Liver (tissue), 9 donors: ENCODE results near the gene JAK1. TPM values are rescaled to one million over a fixed set of nuclear protein-coding genes. Genes with fewer than 3 reads are reported as not detected.
A peak's percentile ranks its signal among the peaks of the same experiment; 100 is the strongest.

Source experiments
- DNase-seq: peaks from one replicate; pipeline ENCODE4 v3.0.0-alpha.2; 2017; ENCODE audit warnings: low spot score
- H3K27ac ChIP-seq, 2 donors: one replicate each; pipeline ENCODE4 v1.7.0; 2013; ENCODE audit warnings: inconsistent platforms in 2 of 2, low read length in 2 of 2, control low read depth in 1 of 2, low read depth in 1 of 2, mild to moderate bottlenecking in 1 of 2
- H3K27me3 ChIP-seq, 4 donors: one replicate each; pipeline versions ENCODE4 v1.6.1 to v1.7.0; 2013; ENCODE audit warnings: low read length in 3 of 4, inconsistent platforms in 1 of 4, mild to moderate bottlenecking in 1 of 4, moderate library complexity in 1 of 4; ENCODE audit not compliant: control insufficient read depth in 4 of 4, insufficient read depth in 4 of 4
- H3K36me3 ChIP-seq, 4 donors: one replicate each; pipeline versions ENCODE4 v1.6.1 to v1.7.0; 2013; ENCODE audit warnings: low read length in 3 of 4, mild to moderate bottlenecking in 3 of 4, low read depth in 1 of 4, moderate library complexity in 1 of 4; ENCODE audit not compliant: control insufficient read depth in 4 of 4, insufficient read depth in 3 of 4
- H3K4me1 ChIP-seq, 4 donors: one replicate each; pipeline versions ENCODE4 v1.6.1 to v1.7.0; 2013; ENCODE audit warnings: low read length in 3 of 4, mild to moderate bottlenecking in 3 of 4, moderate library complexity in 1 of 4; ENCODE audit not compliant: control insufficient read depth in 4 of 4, insufficient read depth in 4 of 4
- H3K4me3 ChIP-seq, 3 donors: one replicate each; pipeline versions ENCODE4 v1.6.1 to v1.7.0; 2013; ENCODE audit warnings: low read length in 3 of 3, control low read depth in 1 of 3, low read depth in 1 of 3, mild to moderate bottlenecking in 1 of 3
- H3K9ac ChIP-seq, 2 donors: one replicate each; pipeline ENCODE4 v1.7.0; 2013; ENCODE audit warnings: low read length in 2 of 2, mild to moderate bottlenecking in 2 of 2, moderate library complexity in 2 of 2, control low read depth in 1 of 2, low read depth in 1 of 2
- H3K9me3 ChIP-seq, 4 donors: one replicate each; pipeline versions ENCODE4 v1.6.1 to v1.7.0; 2013; ENCODE audit warnings: low read length in 3 of 4; ENCODE audit not compliant: control insufficient read depth in 4 of 4
- EGR1 ChIP-seq, 2 donors: IDR thresholded peaks; 2 replicates each; pipeline ENCODE4 v1.6.1; 2016 to 2018; ENCODE audit warnings: antibody characterized with exemption in 2 of 2, low read depth in 2 of 2
- FOXA1 ChIP-seq: IDR thresholded peaks from 2 replicates; pipeline ENCODE4 v1.6.1; 2016; ENCODE audit warnings: antibody characterized with exemption
- FOXA2 ChIP-seq: IDR thresholded peaks from 2 replicates; pipeline ENCODE4 v1.6.1; 2016; ENCODE audit warnings: antibody characterized with exemption
- GABPA ChIP-seq, 2 donors: IDR thresholded peaks in 1 of 2; conservative IDR thresholded peaks in 1 of 2; 2 replicates each; pipeline ENCODE4 v1.6.1; 2016; ENCODE audit warnings: antibody characterized with exemption in 2 of 2, mild to moderate bottlenecking in 1 of 2, moderate library complexity in 1 of 2
- HNF4A ChIP-seq, 2 donors: conservative IDR thresholded peaks; 2 replicates each; pipeline ENCODE4 v1.6.1; 2016; ENCODE audit warnings: antibody characterized with exemption in 2 of 2, mild to moderate bottlenecking in 2 of 2
- HNF4G ChIP-seq: IDR thresholded peaks from 2 replicates; pipeline ENCODE4 v1.6.1; 2016; ENCODE audit warnings: antibody characterized with exemption
- JUND ChIP-seq, 2 donors: IDR thresholded peaks; 2 replicates each; pipeline ENCODE4 v1.6.1; 2016; ENCODE audit warnings: antibody characterized with exemption in 2 of 2
- NR2F2 ChIP-seq: IDR thresholded peaks from 2 replicates; pipeline ENCODE4 v1.6.1; 2016; ENCODE audit warnings: antibody characterized with exemption
- RAD21 ChIP-seq, 2 donors: IDR thresholded peaks; 2 replicates each; pipeline ENCODE4 v1.6.1; 2016; ENCODE audit warnings: antibody characterized with exemption in 2 of 2, mild to moderate bottlenecking in 2 of 2
- RXRA ChIP-seq, 2 donors: IDR thresholded peaks; 2 replicates each; pipeline ENCODE4 v1.6.1; 2017 to 2018; ENCODE audit warnings: antibody characterized with exemption in 2 of 2, mild to moderate bottlenecking in 1 of 2
- SP1 ChIP-seq: IDR thresholded peaks from 2 replicates; pipeline ENCODE4 v1.6.1; 2018; ENCODE audit warnings: antibody characterized with exemption, mild to moderate bottlenecking
- TAF1 ChIP-seq: conservative IDR thresholded peaks from 2 replicates; pipeline ENCODE4 v1.6.1; 2016; ENCODE audit warnings: antibody characterized with exemption, mild to moderate bottlenecking
- YY1 ChIP-seq: IDR thresholded peaks from 2 replicates; pipeline ENCODE4 v1.6.1; 2016; ENCODE audit warnings: antibody characterized with exemption, mild to moderate bottlenecking
- WGBS: extraction: QIAGEN DNeasy Blood & Tissue Kit; methylation state at CpG from one replicate; pipeline ENCODE4 v1.1.7; 2013; 5-methylcytosine and 5-hydroxymethylcytosine counted together
- polyA plus RNA-seq, 2 donors: library from polyadenylated mRNA; stranded (reverse) in 1 of 2; unstranded in 1 of 2; fragments of 200-250 nt in 1 of 2; fragments of >200 nt in 1 of 2; fragmentation: Nextera tagmentation in 1 of 2; extraction: Ambion mirVana in 1 of 2; gene quantifications; one replicate each; pipeline versions ENCODE4 v1.2.1 to v1.2.3, GENCODE V29; 2013 to 2015
- total RNA-seq, 2 donors: library from RNA; depleted of rRNA; stranded (reverse); fragments of >200 nt; gene quantifications; one replicate each; pipeline ENCODE4 v1.2.3, GENCODE V29; 2014
- TF ChIP-seq, protein P1 (sequence below): IDR thresholded peaks from 2 replicates; pipeline ENCODE4 v1.6.1; 2016; ENCODE audit warnings: antibody characterized with exemption
- TF ChIP-seq, protein P2 (sequence below): fragments of 150-350 bp; IDR thresholded peaks from 2 replicates; pipeline ENCODE4 v1.5.1; 2017; ENCODE audit warnings: improper control_type of control experiment, low read depth, low read length; ENCODE audit not compliant: missing input control
- TF ChIP-seq, protein P3 (sequence below): IDR thresholded peaks from 2 replicates; pipeline ENCODE4 v1.6.1; 2016; ENCODE audit warnings: antibody characterized with exemption
- TF ChIP-seq, protein P4 (sequence below): IDR thresholded peaks from 2 replicates; pipeline ENCODE4 v1.6.1; 2016; ENCODE audit warnings: antibody characterized with exemption, mild to moderate bottlenecking
- TF ChIP-seq, protein P5 (sequence below): IDR thresholded peaks from 2 replicates; pipeline ENCODE4 v1.6.1; 2016; ENCODE audit warnings: antibody characterized with exemption
- donor health status: healthy.
- donor health status: healthy.
- donor health status: healthy.
- donor health status: healthy.
- donor health status: healthy.

The JAK1 gene
- total and polyA plus RNA-seq, 4 donors: 24.1 to 68.6 (median 34.5) TPM

DNA sequence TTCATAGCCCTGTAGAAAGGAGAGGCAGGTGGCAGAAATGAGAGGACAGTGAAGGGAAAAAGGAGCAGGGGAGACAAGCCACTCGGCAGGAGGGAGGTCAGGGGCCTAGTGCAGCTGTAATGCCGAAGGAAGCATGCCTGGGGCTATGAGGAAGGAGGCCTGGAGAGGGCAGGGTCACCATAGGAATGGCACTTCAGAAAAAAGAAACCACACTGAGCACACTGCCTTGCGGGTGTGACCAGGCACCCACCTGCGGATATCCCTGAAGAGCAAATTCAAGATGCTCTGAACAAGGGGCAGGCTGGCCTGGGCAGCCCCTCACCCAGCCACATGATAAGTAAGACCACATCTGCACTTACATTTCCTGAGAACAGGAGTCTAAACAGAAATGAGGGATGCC is 104.7 kb downstream of the JAK1 start:
- H3K9me3 ChIP-seq: no peaks in the 10 kb centered on the region
- no peak overlapping the region for H3K4me3 ChIP-seq
- H3K9ac ChIP-seq: no peak overlapping the region
- WGBS: 71% methylated on average over 4 of the region's 4 CpGs
- H3K4me1 ChIP-seq: peaks cover 0 to 2% (median 0%) of the 10 kb centered on the region in 4 donors
- TF ChIP-seq HNF4G (no peak), FOXA2 (no peak), RAD21 (IDR thresholded peaks at IDR 0.05) (peak; percentile 63 to 74), RXRA (IDR thresholded peaks at IDR 0.05) (no peak), JUND (IDR thresholded peaks at IDR 0.05) (no peak), TAF1 (no peak)
- TF ChIP-seq, protein P1, sequence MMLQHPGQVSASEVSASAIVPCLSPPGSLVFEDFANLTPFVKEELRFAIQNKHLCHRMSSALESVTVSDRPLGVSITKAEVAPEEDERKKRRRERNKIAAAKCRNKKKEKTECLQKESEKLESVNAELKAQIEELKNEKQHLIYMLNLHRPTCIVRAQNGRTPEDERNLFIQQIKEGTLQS: no peak
- TF ChIP-seq, protein P2, sequence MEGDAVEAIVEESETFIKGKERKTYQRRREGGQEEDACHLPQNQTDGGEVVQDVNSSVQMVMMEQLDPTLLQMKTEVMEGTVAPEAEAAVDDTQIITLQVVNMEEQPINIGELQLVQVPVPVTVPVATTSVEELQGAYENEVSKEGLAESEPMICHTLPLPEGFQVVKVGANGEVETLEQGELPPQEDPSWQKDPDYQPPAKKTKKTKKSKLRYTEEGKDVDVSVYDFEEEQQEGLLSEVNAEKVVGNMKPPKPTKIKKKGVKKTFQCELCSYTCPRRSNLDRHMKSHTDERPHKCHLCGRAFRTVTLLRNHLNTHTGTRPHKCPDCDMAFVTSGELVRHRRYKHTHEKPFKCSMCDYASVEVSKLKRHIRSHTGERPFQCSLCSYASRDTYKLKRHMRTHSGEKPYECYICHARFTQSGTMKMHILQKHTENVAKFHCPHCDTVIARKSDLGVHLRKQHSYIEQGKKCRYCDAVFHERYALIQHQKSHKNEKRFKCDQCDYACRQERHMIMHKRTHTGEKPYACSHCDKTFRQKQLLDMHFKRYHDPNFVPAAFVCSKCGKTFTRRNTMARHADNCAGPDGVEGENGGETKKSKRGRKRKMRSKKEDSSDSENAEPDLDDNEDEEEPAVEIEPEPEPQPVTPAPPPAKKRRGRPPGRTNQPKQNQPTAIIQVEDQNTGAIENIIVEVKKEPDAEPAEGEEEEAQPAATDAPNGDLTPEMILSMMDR: peak; percentile 23
- no peak overlapping the region for H3K27ac ChIP-seq
- DNase-seq: peak; percentile 38
- no peaks in the 10 kb centered on the region for H3K27me3 ChIP-seq
- H3K36me3 ChIP-seq: peaks cover 2 to 40% (median 30%) of the 10 kb centered on the region in 4 donors

DNA sequence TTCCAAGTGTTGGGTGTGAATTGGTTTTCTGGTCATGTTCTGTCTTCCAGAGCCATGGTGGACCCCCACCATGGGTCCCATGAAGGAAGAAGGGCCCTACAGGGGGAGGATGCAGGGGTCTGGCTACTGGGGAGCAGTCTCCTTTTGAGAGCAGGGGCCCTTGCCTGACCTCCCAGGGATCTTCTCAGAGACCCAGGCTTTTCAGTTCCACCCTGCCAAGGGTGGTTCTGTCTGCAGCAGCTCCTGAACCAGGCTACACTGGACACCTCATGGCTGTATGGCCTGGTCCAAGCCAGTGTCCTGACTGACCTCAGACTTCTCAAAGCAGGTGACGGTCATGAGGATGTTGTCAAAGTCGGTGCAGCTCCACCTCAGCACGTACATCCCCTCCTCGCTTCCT is 109.0 kb downstream of the JAK1 start:
- H3K27me3 ChIP-seq: no peaks in the 10 kb centered on the region
- no peaks in the 10 kb centered on the region for H3K4me1 ChIP-seq
- peaks cover 1 to 59% (median 48%) of the 10 kb centered on the region in 4 donors for H3K36me3 ChIP-seq
- H3K27ac ChIP-seq: no peak overlapping the region
- no peak overlapping the region for H3K9ac ChIP-seq
- H3K9me3 ChIP-seq: no peaks in the 10 kb centered on the region
- no peak for DNase-seq
- WGBS: 96% methylated on average over 4 of the region's 4 CpGs
- H3K4me3 ChIP-seq: no peak overlapping the region
- no peak for TF ChIP-seq FOXA2
- TF ChIP-seq, protein P3, sequence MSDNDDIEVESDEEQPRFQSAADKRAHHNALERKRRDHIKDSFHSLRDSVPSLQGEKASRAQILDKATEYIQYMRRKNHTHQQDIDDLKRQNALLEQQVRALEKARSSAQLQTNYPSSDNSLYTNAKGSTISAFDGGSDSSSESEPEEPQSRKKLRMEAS: no peak
- no peak for TF ChIP-seq GABPA (IDR thresholded peaks at IDR 0.05 in 1 of 2, conservative IDR thresholded peaks at IDR 0.05 in 1 of 2)
- TF ChIP-seq, protein P2: no peak
- TF ChIP-seq, protein P1: no peak
- no peak for TF ChIP-seq EGR1 (IDR thresholded peaks at IDR 0.05; ENCODE audit: low read depth in 2 of 2)
- TF ChIP-seq, protein P4, sequence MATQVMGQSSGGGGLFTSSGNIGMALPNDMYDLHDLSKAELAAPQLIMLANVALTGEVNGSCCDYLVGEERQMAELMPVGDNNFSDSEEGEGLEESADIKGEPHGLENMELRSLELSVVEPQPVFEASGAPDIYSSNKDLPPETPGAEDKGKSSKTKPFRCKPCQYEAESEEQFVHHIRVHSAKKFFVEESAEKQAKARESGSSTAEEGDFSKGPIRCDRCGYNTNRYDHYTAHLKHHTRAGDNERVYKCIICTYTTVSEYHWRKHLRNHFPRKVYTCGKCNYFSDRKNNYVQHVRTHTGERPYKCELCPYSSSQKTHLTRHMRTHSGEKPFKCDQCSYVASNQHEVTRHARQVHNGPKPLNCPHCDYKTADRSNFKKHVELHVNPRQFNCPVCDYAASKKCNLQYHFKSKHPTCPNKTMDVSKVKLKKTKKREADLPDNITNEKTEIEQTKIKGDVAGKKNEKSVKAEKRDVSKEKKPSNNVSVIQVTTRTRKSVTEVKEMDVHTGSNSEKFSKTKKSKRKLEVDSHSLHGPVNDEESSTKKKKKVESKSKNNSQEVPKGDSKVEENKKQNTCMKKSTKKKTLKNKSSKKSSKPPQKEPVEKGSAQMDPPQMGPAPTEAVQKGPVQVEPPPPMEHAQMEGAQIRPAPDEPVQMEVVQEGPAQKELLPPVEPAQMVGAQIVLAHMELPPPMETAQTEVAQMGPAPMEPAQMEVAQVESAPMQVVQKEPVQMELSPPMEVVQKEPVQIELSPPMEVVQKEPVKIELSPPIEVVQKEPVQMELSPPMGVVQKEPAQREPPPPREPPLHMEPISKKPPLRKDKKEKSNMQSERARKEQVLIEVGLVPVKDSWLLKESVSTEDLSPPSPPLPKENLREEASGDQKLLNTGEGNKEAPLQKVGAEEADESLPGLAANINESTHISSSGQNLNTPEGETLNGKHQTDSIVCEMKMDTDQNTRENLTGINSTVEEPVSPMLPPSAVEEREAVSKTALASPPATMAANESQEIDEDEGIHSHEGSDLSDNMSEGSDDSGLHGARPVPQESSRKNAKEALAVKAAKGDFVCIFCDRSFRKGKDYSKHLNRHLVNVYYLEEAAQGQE: no peak
- no peak for TF ChIP-seq NR2F2
- no peak for TF ChIP-seq JUND (IDR thresholded peaks at IDR 0.05)
- TF ChIP-seq, protein P5, sequence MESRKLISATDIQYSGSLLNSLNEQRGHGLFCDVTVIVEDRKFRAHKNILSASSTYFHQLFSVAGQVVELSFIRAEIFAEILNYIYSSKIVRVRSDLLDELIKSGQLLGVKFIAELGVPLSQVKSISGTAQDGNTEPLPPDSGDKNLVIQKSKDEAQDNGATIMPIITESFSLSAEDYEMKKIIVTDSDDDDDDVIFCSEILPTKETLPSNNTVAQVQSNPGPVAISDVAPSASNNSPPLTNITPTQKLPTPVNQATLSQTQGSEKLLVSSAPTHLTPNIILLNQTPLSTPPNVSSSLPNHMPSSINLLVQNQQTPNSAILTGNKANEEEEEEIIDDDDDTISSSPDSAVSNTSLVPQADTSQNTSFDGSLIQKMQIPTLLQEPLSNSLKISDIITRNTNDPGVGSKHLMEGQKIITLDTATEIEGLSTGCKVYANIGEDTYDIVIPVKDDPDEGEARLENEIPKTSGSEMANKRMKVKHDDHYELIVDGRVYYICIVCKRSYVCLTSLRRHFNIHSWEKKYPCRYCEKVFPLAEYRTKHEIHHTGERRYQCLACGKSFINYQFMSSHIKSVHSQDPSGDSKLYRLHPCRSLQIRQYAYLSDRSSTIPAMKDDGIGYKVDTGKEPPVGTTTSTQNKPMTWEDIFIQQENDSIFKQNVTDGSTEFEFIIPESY: no peak
- TF ChIP-seq YY1: no peak
- TF ChIP-seq HNF4A (conservative IDR thresholded peaks at IDR 0.05): no peak
- no peak for TF ChIP-seq HNF4G
- no peak for TF ChIP-seq RXRA (IDR thresholded peaks at IDR 0.05)
- TF ChIP-seq RAD21 (IDR thresholded peaks at IDR 0.05): no peak
- TF ChIP-seq FOXA1: no peak
- TF ChIP-seq TAF1: no peak
- TF ChIP-seq SP1: no peak
